H1 (cell line): ENCODE data around the gene SBF1.

Experiments used
- EP300 ChIP-seq, 2 experiments: IDR thresholded peaks; 1 replicate in 1 of 2; 2 replicates in 1 of 2; pipeline ENCODE4 v1.6.1; 2011 to 2012; ENCODE audit warnings: low read depth in 2 of 2, low read length in 2 of 2, mild to moderate bottlenecking in 2 of 2, borderline replicate concordance in 1 of 2, inconsistent platforms in 1 of 2, moderate library complexity in 1 of 2
- POLR2A ChIP-seq, 2 experiments: IDR thresholded peaks; 1 replicate in 1 of 2; 2 replicates in 1 of 2; pipeline ENCODE4 v1.6.1; 2011; ENCODE audit warnings: low read depth in 2 of 2, low read length in 2 of 2, mild to moderate bottlenecking in 2 of 2; ENCODE audit errors: control extremely low read depth in 1 of 2
- TF ChIP-seq, protein P1 (sequence below), 3 experiments: IDR thresholded peaks; 1 replicate in 2 of 3; 2 replicates in 1 of 3; pipeline versions ENCODE4 v1.5.1 to v1.6.1; 2011; ENCODE audit warnings: low read length in 3 of 3, mild to moderate bottlenecking in 3 of 3, inconsistent platforms in 2 of 3, low read depth in 1 of 3, moderate library complexity in 1 of 3; ENCODE audit not compliant: insufficient read depth in 1 of 3; ENCODE audit errors: control extremely low read depth in 1 of 3

DNA sequence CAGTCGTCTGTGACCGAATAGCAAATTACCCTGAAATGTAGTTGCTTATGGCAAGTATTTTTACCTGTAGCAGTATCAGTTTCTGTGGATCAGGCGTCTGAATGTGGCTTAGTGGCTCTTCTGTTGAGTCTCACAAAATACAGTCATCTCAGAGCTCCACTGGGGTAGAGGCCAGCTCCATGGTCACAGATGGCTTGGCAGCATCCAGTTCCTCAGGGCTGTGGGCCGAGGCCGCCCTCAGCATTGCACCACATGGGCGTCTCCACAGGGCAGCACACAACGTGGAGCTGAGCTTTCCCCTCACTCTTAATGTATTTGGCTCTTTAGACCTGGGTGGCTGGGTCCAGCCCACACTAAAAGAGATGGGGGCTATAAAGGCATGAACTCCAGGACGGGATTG, 57.8 kb downstream of the SBF1 start:
- TF ChIP-seq EP300 (IDR thresholded peaks at IDR 0.05; ENCODE audit: borderline replicate concordance in 1 of 2, low read depth in 2 of 2, low read length in 2 of 2) (no peak), POLR2A (IDR thresholded peaks at IDR 0.05; ENCODE audit: control extremely low read depth in 1 of 2, low read depth in 2 of 2, low read length in 2 of 2) (no peak)
- TF ChIP-seq, protein P1, sequence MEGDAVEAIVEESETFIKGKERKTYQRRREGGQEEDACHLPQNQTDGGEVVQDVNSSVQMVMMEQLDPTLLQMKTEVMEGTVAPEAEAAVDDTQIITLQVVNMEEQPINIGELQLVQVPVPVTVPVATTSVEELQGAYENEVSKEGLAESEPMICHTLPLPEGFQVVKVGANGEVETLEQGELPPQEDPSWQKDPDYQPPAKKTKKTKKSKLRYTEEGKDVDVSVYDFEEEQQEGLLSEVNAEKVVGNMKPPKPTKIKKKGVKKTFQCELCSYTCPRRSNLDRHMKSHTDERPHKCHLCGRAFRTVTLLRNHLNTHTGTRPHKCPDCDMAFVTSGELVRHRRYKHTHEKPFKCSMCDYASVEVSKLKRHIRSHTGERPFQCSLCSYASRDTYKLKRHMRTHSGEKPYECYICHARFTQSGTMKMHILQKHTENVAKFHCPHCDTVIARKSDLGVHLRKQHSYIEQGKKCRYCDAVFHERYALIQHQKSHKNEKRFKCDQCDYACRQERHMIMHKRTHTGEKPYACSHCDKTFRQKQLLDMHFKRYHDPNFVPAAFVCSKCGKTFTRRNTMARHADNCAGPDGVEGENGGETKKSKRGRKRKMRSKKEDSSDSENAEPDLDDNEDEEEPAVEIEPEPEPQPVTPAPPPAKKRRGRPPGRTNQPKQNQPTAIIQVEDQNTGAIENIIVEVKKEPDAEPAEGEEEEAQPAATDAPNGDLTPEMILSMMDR (IDR thresholded peaks at IDR 0.05; ENCODE audit: control extremely low read depth in 1 of 3, insufficient read depth in 1 of 3, low read depth in 1 of 3, low read length in 3 of 3) = no peak
